ENCODE data around the gene FAM184A.

- TF ChIP-seq CTCF (IDR thresholded peaks at IDR 0.05) (no peak), POLR2A (IDR thresholded peaks at IDR 0.05) (no peak)
These were observed 92.2 kb downstream of the FAM184A start for GRCh38 chr6:118986312-118986711.

All from breast epithelium (tissue), 3 donors.